ENCODE measurements around the gene SORL1. TPM values are rescaled to one million over a fixed set of nuclear protein-coding genes. Genes with fewer than 3 reads are reported as not detected.

SORL1 gene
- total RNA-seq, 1 donor from 2014 or later: 4.7 TPM

DNA sequence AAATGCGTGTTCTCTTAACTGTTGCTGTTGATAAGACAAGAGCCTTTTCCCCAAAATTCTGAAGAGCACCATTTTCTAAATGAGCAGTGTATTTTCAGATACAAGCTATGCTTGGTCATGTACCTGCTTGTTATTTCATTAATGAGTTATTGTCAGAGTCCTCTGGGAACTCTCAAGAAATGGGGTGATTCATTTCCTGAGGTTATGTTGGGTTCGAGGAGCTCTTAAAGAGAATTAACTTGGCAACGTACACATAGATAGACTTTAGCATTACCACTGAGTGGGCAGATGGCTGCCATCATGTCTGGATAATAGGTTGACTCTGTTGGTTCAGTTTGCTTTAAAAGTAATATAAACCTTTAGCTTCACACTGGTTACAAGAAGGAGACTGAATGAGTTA, 88.5 kb downstream of the SORL1 start:
- intact Hi-C loops (cut with DNase I): no loop called here
- DNase-seq: no peak
- ATAC-seq (ENCODE audit: poor library complexity): no peak

DNA sequence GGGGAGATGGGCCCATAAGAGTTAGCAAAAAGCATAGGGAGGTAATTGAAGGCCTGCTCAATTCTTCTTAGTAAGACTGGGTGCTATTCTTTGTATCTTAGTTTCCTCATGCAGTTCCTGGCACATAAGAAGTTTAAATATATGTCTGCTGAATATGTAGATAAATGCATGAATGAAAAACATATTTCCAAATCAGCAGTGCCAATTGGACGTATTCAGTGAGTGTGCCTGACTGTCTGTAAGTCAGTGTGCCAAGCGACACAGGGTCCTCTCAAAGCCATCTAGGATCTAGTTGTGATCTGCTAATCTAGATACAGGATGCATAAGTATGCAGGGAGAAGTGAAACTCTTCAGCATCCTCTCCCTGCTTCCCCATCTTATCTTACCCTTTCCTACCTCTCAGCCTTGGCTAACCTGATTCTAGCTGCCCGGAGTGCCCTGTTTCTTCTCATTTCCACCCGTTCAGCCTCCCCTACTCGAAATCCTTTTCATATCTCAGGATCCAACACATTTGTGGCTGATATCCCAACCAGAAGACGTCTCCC, 91.8 kb downstream of the SORL1 start:
- no peak for ATAC-seq (ENCODE audit: poor library complexity)
- DNase-seq: no peak
- intact Hi-C loops (cut with DNase I): no loop called here

DNA sequence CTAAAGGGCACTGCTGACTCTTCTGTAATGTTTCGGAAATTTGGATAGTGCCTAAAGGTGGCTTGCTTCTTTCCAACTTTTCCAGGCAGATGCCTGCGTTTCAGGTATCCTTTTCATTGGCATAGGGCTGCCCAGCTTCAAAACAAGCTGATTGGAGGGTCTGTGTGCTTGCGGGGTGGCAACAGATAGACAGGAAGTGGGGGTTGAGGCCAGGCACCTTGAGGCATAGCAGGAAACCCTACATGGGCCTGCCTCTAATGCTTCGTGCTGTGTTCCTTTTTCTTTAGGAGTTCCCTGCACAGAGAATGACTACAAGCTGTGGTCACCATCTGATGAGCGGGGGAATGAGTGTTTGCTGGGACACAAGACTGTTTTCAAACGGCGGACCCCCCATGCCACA, 92.8 kb downstream of the SORL1 start:
- ATAC-seq (ENCODE audit: poor library complexity): no peak
- no peak for DNase-seq
- intact Hi-C loops (cut with DNase I): no loop called here

DNA sequence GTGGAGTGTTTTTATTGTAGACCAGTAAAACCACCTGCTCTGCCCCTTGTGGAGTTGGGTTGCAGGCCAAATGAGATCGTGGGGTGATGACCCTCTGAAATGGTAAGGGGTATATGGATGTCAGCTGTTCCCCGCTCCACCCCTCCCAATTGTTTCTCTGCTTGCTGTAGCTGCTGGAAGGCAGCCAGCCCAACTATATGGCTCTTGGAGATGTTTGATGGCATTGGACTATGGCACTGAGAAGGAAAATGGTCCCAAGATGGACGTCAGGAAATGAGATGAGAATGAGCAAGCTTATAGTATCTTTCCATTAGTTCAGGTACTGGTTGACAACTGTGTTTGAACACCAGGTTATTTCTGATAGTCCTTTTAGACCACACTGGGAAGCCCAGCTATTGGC, 95.5 kb downstream of the SORL1 start:
- no peak for ATAC-seq (ENCODE audit: poor library complexity)
- DNase-seq: no peak
- intact Hi-C loops (cut with DNase I): no loop called here

DNA sequence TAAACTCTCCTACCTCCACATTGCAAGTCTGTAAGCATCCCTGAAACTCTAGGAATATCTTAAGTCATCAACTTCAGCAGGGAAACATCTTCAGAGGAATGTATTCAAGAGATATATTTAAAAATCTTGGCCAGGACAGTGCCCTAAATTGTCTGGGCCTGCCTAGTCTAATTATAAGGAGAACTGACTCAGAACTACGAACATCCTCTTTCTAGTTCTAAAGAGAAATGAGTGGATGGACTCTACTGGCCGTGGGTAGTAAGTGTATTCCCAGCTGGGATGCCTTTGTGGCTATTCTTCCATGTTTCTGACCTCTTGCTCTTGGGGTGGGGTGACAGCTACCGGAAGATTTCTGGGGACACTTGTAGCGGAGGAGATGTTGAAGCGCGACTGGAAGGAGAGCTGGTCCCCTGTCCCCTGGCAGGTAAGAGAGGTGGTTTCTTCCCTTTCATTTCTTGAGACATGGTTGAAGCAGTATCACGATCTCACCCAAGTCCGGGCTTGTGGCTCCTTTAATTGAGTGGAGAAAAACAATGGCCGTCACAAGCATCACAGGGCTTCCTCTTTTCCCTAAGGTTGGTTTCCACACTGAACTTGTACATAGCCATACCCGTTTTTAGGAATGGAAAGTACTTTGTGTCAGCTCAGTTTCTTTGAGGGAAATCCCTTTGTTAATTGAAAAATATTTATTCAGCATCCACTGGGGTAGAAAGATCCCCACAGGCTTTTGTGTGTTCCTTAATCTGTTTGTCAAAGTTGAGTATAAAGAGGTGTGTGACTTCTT, 98.3 kb downstream of the SORL1 start:
- DNase-seq (no peak), ATAC-seq (ENCODE audit: poor library complexity) (no peak)
- intact Hi-C loops (cut with DNase I): no loop called here

DNA sequence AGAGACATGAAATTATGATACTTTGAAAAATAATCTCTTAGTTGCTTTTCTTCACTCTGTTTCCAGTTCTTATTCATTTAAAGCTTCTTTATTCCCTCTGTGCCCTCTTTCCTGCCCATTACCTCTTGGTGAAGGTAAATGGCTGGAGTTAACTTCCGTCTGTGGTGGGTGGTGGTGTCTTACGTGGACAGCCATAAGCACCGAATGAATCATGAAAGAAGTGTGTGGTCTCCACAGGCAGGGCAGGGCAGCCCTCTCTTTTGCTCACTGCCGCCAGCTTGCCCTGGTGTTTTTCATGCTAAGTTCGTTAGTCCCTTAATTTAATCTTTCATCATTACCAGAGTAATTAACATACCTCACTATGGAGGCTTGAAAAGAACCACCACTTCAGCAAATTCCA, 99.3 kb downstream of the SORL1 start:
- intact Hi-C loops (cut with DNase I): no loop called here
- no peak for DNase-seq

DNA sequence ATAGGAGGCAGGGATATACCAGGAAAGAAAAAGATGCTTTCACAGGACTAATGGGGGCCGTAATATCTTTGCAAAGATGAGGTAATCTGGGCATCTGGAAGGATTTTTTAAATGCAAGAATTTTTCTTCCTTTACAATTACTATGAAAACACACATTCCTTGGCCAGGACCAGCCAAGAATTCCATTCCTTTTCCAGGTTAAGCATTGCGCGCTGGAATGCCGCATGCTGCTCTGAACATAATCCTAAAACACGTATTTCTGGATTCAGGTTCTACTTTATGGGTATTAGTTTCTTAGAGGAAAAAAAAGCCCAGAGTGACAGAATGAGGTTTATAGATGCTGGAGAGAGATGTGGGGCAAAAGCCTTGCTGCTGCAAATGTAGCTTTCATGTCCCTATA, 100.0 kb downstream of the SORL1 start:
- intact Hi-C loops (cut with DNase I): no loop called here
- no peak for ATAC-seq (ENCODE audit: poor library complexity)

More for the DNA sequence above, 99.3 kb downstream of the SORL1 start:
- ATAC-seq (ENCODE audit: poor library complexity): no peak

DNA sequence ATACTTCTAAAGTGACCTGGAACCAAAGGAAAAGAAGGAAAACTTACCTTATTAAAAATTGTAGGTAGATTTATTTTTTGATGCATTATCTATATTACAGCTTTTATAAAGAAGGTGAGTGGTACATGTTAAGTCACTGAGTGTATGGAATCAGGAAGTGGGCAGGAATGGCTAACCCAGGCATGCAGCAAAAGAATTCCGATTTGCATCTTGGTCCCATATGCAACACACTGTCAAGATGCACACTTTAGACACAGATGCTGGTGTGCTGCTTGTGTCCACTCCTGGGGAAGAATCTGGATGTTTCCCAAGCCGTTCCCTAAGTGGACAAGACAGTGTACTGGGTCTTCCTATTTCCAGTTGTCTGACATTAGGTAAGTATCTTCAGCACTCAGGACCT, 100.5 kb downstream of the SORL1 start:
- intact Hi-C loops (cut with DNase I): no loop called here
- DNase-seq (no peak), ATAC-seq (ENCODE audit: poor library complexity) (no peak)

More for the DNA sequence above, 100.0 kb downstream of the SORL1 start:
- DNase-seq: no peak

DNA sequence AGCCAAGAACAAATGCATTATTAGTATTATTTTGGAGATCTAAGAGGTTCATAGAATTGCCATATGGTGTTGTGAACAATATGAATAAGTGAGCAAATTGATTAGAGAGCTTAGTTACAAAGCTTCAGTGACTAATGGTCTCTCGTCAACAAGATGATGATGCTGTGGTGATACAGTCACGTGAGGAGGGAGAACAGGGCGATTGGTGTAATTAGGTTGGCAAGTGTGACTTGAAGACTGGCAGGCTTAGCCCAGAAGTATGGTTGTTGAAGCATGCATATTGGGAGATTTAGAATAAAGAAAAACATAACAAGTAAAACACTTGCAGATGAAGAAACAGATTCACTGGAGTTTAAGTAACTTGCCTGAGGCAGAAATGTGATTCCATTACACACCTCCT, 101.3 kb downstream of the SORL1 start:
- ATAC-seq (ENCODE audit: poor library complexity) (no peak), DNase-seq (no peak)
- intact Hi-C loops (cut with DNase I): no loop called here

DNA sequence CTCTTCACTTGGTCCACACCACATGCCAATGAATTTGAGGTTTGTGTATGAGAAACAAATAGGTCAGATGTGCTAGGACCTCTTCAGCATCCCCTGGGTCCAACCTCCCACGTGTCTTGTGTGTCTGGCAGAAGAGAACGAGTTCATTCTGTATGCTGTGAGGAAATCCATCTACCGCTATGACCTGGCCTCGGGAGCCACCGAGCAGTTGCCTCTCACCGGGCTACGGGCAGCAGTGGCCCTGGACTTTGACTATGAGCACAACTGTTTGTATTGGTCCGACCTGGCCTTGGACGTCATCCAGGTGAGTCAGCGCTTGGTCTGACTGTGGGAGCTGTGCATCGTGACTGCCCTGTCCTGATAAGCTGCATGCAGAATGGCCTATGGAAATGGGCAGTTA, 101.7 kb downstream of the SORL1 start:
- intact Hi-C loops (cut with DNase I): no loop called here
- no peak for DNase-seq
- ATAC-seq (ENCODE audit: poor library complexity): no peak

DNA sequence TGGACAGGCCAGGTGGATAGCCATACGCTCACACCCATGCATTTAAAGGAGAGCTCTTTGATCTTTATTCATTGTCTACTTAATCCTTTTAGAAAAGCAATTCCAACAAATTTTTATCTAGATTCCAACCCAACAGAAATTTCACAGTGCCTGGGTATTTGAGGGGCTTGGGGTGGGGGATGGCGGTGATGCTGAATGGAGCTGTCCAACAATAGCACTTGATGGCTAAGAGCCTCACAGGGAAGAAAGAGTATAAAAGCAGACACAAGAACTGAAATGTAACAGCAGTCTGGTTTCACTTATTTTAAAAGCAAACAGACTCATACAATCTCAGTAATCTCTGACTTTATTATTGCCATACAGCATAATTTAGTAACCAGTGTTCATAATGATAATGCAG, 102.4 kb downstream of the SORL1 start:
- intact Hi-C loops (cut with DNase I): no loop called here
- no peak for ATAC-seq (ENCODE audit: poor library complexity)
- DNase-seq: no peak

DNA sequence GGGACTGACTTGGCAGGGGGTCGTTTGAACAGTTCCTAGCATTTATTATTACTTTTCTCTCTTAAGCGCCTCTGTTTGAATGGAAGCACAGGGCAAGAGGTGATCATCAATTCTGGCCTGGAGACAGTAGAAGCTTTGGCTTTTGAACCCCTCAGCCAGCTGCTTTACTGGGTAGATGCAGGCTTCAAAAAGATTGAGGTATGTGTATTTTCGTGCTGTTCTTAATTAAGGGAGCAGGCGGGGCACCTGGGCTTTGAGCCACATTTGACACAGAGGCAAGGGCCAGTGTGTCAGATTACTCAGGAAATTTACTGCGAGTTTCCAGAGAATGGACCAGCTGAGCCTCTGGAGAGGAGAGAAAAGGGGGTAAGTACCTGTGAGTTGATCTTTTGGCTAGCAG, 103.0 kb downstream of the SORL1 start:
- no peak for DNase-seq
- ATAC-seq (ENCODE audit: poor library complexity): no peak
- intact Hi-C loops (cut with DNase I): no loop called here

DNA sequence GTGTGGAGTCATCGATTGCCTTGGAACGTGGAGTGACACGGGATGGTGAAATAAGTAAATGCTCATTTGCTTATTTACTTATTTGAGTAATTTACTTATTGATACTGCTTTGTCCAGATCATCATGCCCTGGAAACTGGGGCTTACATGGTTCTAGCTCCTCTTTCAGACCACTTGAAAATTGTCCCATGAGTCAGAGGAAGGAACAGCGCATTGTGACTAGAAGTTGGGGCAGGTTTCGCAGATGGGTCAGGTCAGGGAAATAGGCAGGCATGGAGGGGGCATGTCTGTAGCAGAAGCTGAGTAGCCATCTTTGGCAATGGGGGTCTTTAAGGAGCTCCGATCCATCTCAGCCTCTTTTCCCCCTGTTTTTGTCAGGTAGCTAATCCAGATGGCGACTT, 104.8 kb downstream of the SORL1 start:
- DNase-seq (no peak), ATAC-seq (ENCODE audit: poor library complexity) (no peak)
- intact Hi-C loops (cut with DNase I): no loop called here

DNA sequence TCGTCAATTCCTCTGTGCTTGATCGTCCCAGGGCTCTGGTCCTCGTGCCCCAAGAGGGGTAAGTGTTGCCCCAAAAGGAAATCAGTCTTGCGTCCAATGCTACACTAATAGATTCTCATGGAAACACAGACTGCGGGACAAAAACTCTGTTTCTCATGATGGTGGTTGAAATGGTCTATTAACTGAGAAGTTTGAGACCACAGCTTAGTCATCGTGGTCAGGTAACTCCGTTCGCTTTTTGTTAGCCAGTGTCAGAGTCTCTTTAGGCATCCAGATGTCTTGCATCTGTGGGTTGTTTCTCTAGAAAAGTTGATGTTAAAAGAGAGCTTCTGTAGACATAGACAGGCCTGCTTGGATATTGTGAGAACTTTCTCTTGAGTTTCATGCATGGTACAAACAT, 105.2 kb downstream of the SORL1 start:
- DNase-seq (no peak), ATAC-seq (ENCODE audit: poor library complexity) (no peak)
- intact Hi-C loops (cut with DNase I): no loop called here

DNA sequence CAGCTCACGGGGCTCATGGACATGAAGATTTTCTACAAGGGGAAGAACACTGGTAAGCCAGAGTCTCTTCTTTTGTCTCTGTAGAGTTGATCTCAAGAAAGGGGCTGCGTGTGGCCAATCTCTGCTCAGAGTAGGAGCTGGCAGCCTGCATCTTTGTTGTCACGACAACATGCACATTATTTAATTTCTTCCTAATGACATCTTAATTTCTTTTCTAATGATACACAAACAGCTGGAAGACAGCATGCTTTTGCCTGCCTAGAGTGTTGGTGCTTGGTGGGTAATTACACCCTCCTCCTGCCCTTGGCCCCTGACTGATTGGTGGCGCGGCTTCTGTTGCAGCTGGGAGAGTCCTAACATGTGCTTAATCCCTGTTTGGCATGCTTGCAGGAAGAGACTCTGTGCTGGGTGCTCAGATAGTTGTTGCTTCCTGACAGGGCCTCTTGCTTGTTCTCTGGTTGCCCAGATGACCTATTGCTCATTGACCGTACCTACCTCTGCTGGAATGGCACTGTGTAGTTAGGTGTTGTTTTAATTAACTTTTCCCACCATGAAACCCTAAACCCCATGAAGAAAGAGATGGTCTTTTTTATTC, 107.6 kb downstream of the SORL1 start:
- DNase-seq: no peak
- intact Hi-C loops (cut with DNase I): no loop called here
- no peak for ATAC-seq (ENCODE audit: poor library complexity)

DNA sequence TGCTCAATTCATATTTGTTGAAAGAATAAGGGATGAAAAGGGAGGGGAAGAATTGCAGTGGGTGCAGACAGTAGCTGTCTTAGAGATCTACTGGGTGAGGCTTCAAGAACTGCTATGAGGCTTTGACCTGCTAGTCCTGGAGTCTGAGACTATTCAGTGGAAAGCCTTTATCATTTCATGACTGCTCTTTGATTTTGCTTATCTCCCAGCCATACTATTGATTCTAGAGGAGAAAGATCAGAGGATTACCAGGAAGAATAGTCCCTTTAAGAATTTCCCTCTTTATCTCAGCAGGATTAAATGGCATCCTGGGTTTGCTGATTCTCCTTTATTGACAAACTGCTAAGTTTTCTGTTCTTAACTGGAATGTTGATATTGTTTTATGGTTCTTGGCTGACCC, 108.1 kb downstream of the SORL1 start:
- intact Hi-C loops (cut with DNase I): no loop called here
- no peak for ATAC-seq (ENCODE audit: poor library complexity)
- DNase-seq: no peak

DNA sequence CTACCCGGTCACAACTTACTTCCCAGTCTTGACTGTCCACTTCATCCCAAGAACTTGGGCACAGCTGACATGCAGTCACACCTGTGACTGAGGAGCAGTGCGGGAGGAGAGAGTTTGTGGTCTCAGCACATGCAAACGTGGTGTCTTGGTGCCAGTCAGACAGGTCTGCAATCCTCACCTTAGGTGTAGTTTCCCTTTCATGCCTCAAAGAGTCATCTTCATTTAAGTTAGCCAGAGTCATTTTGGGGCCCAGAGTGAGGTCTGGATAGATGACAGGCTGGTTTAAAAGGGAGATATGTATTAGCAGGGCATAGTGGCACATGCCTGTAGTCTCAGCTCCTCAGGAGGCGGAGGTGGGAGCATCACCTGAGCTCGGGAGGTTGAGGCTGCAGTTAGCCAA, 109.1 kb downstream of the SORL1 start:
- DNase-seq: no peak
- ATAC-seq (ENCODE audit: poor library complexity): no peak
- intact Hi-C loops (cut with DNase I): no loop called here

DNA sequence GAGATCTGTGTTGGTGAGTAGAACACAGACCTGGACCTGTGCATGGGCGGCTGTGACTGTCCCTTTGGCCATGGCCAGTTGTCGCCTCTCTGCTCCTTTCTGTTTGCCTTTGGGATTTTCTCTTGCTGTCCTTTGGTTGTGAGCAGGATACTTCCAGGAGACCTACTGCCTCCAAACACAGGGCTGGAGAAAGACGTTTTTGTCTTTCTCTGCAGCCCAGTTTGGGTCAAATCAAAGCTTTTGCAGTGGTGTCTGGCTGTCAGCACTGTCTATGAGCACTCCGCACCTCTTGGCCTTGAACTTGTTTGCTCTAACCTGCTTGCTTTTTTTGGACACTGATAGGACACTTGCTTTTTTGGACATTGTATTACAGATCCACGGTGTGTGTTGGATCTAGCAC, 109.6 kb downstream of the SORL1 start:
- intact Hi-C loops (cut with DNase I): no loop called here
- DNase-seq: no peak
- ATAC-seq (ENCODE audit: poor library complexity): no peak

DNA sequence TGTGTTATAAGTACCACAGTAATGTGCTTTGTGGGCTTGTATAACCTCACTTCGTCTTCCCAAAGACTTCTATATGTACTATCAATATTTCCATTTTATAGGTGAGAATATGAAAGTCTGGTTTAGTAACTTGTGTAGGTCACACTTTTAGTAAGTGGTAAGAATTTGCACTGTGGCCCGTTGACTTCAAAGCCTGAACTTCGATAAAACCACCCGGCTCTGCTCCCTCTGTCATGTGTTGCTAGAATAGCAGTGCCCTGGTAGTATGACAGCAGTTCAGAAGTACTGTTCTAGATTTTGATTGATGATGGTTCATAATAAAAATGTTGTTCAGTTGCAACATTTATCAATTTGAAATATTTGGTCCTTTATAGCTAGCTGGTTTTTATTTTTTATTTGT, 110.9 kb downstream of the SORL1 start:
- no peak for ATAC-seq (ENCODE audit: poor library complexity)
- DNase-seq: no peak
- intact Hi-C loops (cut with DNase I): no loop called here
